HG02870 (cell line): ENCODE data around the gene CA4.

Experiments used
- ATAC-seq: cut with Tn5 transposase; IDR thresholded peaks from one replicate; pipeline ENCODE4 v1.9.1; 2021; ENCODE audit warnings: mild to moderate bottlenecking, moderate library complexity; ENCODE audit not compliant: unreplicated experiment

CA4 gene

GRCh38 chr17:60154616-60155426 is 5.0 kb downstream of the CA4 start:
- ATAC-seq: no peak

- no peak for ATAC-seq
Measured at GRCh38 chr17:60155427-60155814, 5.6 kb downstream of the CA4 start.

GRCh38 chr17:60155815-60156214 is 6.0 kb downstream of the CA4 start:
- no peak for ATAC-seq

GRCh38 chr17:60156746-60157145 is 7.0 kb downstream of the CA4 start:
- no peak for ATAC-seq

- ATAC-seq: no peak
Measured at GRCh38 chr17:60157487-60158040, 7.8 kb downstream of the CA4 start.

- no peak for ATAC-seq
Measured at GRCh38 chr17:60158751-60159478, 9.1 kb downstream of the CA4 start.

GRCh38 chr17:60159479-60159866 is 9.7 kb downstream of the CA4 start:
- no peak for ATAC-seq

GRCh38 chr17:60160829-60161501 is 11.2 kb downstream of the CA4 start:
- ATAC-seq: no peak

GRCh38 chr17:60161598-60162330 is 12.0 kb downstream of the CA4 start:
- ATAC-seq: no peak

GRCh38 chr17:60163108-60163784 is 13.5 kb downstream of the CA4 start:
- ATAC-seq: no peak

GRCh38 chr17:60164164-60164563 is 14.4 kb downstream of the CA4 start:
- ATAC-seq: no peak

- no peak for ATAC-seq
Measured at GRCh38 chr17:60164697-60165096, 14.9 kb downstream of the CA4 start.

- no peak for ATAC-seq
Measured at GRCh38 chr17:60165223-60165622, 15.4 kb downstream of the CA4 start.

GRCh38 chr17:60165971-60166370 is 16.2 kb downstream of the CA4 start:
- no peak for ATAC-seq

GRCh38 chr17:60167065-60167741 is 17.4 kb downstream of the CA4 start:
- ATAC-seq: no peak

- ATAC-seq: no peak
Measured at GRCh38 chr17:60168654-60169053, 18.9 kb downstream of the CA4 start.

GRCh38 chr17:60169921-60170817 is 20.4 kb downstream of the CA4 start:
- ATAC-seq: no peak

GRCh38 chr17:60170835-60171752 is 21.3 kb downstream of the CA4 start:
- no peak for ATAC-seq
